Epithelial cell of umbilical artery (primary cell): Measurements from ENCODE around the gene EME2. TPM values are rescaled to one million over a fixed set of nuclear protein-coding genes. Genes with fewer than 3 reads are reported as not detected.

ENCODE experiments used
- total RNA-seq: library from RNA; depleted of rRNA; stranded (reverse); fragments of >200 nt; gene quantifications from 2 replicates; pipeline ENCODE4 v1.2.3, GENCODE V29; 2014

The EME2 gene, protein sequence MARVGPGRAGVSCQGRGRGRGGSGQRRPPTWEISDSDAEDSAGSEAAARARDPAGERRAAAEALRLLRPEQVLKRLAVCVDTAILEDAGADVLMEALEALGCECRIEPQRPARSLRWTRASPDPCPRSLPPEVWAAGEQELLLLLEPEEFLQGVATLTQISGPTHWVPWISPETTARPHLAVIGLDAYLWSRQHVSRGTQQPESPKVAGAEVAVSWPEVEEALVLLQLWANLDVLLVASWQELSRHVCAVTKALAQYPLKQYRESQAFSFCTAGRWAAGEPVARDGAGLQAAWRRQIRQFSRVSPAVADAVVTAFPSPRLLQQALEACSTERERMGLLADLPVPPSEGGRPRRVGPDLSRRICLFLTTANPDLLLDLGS
- 5.5 and 8.2 TPM in 2 replicates for total RNA-seq

DNA sequence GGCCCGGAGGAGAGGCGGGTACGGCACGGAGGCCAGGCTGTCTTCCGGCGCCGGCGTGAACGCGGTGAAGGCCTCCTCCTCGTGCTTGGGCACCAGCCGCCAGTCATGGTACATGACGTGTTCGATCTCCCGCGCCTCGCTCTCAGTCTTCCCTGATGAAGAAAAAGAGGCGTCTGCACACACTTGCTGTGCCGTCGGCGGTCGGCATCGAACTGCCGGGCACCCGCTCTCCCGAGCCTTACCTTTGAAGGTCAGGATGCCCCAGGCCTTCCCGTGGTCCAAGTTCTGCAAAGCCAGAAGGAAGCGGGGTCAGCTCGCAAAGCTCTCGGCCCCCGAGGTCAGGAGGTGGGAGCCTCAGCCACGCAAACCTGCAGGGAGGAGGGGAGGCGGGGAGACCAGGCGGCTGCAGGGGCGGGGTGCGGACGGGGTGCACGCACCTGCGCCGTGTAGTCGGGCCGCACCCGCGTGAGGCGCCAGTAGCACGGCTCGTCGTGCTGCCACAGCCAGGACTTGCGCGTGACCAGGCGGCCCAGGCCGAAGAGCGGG, at the start of gene EME2:
TSS of gene EME2 (plus strand) at position 449 of the 546 bp plus-strand sequence. CDS start 418 bp downstream, outside the sequence.

DNA sequence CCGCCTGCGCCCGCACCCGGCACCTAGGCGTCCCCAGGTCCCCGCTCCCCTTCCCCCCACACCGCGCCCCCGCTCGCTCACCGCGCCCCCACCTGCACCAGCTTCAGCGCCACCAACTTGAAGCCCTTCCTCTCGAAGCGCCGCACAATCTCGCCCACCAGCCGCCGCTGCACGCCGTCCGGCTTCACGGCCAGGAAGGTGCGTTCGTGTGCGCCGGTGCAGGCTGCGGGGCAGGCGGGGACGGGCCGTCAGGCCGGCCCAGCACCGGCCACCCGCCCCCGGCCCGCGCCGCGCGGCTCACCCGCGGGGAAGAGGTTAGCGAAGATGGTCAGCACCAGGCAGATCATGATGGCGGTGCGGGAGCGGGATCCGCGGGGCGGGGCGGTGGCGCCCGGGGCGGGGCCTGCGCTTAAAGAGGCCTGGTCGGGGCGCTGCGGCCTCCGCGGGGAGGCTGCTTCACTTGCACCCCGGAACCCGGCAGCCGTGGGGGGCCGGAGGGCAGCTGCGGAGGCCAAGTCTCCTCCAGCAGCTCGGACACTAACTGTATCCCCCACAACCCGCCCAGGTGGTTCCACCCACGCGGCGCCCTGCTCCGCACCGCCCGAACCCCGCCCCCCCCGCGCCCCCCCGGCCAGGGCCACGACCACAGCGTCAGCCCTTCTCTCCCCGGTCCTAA, 1.3 kb upstream of the EME2 start, which contains the start of gene NME3:
TSS of gene NME3 (minus strand) at position 356 of the 676 bp plus-strand sequence. CDS start at position 347, 9 bp downstream.

GRCh38 chr16:1772908-1773702, 495 bp downstream of the EME2 start, which contains the start of gene MRPS34:
TSS of gene MRPS34 (minus strand) at chr16:1773134. CDS start at chr16:1773119, 15 bp downstream.

DNA sequence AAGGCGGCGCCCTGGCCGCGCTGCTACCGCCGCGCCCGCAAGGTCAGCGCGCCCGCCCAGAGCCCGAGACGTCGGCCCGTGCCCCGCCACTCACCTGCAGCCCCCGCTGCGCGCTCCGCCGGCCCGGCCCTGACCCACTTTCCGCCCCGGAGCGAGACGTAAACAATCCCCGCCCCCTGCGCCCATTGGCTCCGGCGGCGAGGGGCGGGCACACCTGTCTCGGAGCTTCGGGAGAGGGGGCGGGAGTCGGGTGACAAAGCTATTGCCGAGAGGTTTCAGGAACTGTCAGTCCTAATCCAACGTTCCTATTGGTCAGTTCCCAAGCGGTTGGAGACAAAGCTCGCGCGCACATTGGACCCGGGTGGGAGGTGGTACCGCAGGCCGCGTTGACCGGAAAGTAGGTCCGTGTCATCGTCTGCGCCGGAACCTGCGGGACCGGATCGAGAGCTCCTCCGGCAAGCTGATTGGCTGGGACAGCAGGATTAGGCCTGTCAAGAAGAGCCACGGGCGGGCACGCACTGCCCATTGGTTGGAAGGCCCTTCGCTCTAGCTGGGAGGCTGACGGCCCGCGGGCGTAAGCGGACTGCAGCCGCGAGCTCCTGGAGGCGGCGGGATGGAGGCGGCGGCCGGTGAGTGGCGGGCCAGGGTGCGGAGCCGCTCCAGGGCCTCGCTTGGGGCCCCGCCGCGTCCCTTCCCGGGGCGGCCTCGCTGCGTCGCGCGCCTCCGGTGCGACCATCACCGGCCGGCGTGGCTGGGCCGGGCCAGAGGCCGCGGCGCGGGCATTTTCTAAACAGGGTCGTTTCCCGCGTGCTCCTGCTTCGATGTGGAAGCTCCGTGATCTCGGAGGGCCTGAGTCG, 10.0 kb downstream of the EME2 start, which contains the start of the genes NUBP2 and SPSB3:
TSS of gene NUBP2 (plus strand) at position 553 of the 857 bp plus-strand sequence. CDS start at position 614, 61 bp downstream.
TSS of gene SPSB3 (minus strand) at position 164 of the 857 bp plus-strand sequence. CDS start 1,088 bp downstream, outside the sequence.

DNA sequence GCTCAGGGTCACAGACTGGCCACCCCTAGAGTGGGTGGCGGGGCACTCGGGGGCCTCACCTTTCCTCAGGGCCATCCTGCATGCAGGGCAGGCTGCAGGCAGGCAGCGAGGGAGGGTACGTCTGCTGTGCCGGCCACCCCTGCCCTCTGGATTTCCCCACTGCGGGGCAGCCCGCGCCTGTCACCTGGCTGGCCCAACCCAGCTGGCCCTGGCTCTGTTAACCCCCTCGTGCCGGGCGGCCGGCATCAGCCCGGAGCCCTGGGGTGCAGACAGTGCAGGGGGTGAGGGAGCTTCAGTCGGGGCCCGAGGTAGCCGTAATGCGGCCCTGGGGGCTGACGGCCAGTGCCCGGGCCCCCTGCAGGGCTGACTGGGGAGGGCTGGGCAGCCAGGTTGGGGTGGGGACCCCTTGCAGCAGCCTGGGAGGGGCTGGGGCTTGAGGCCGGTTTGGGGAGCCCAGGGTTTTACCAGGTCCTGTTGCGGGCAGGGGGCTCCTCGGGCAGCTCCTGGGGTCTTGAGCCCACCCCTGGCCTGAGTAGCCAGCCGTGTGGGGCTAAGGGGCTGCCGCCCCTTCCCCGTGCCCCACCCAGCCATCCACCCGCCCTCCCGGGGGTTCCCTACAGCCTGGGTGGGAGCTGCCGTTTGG, 21.1 kb downstream of the EME2 start, which contains the start of gene IGFALS:
TSS of gene IGFALS (minus strand) at position 128 of the 643 bp plus-strand sequence. CDS start at position 75, 53 bp downstream.

Other genes with a start within 250 kb of the EME2 start
- gene TMEM204, start 239.1 kb upstream of the EME2 start, total RNA-seq = 15.0 and 36.7 TPM in 2 replicates
- 21.4 and 26.3 TPM in 2 replicates for gene IFT140, start 160.7 kb upstream of the EME2 start, total RNA-seq
- 5.5 and 6.4 TPM in 2 replicates for gene CRAMP1, start 160.4 kb upstream of the EME2 start, total RNA-seq
- gene JPT2, start 94.5 kb upstream of the EME2 start, total RNA-seq = 52.0 and 75.0 TPM in 2 replicates
- gene MAPK8IP3, start 66.6 kb upstream of the EME2 start, total RNA-seq = 23.4 and 26.4 TPM in 2 replicates
- 80.9 and 93.5 TPM in 2 replicates for gene NME3, start 1.3 kb upstream of the EME2 start, total RNA-seq
- 88.3 and 95.2 TPM in 2 replicates for gene MRPS34, start 324 bp downstream of the EME2 start, total RNA-seq
- gene SPSB3, start 9.8 kb downstream of the EME2 start, total RNA-seq = 40.6 and 43.5 TPM in 2 replicates
- gene NUBP2, start 10.2 kb downstream of the EME2 start, total RNA-seq = 111 and 136 TPM in 2 replicates
- not detected in 2 replicates for gene IGFALS, start 20.9 kb downstream of the EME2 start, total RNA-seq
- gene HAGH, start 54.0 kb downstream of the EME2 start, total RNA-seq = 78.4 and 81.5 TPM in 2 replicates
- gene FAHD1, start 54.4 kb downstream of the EME2 start, total RNA-seq = 126 and 137 TPM in 2 replicates
- under 0.01 and 0.30 TPM in 2 replicates for gene MEIOB, start 99.4 kb downstream of the EME2 start, total RNA-seq
- not detected in 2 replicates for gene HS3ST6, start 145.6 kb downstream of the EME2 start, total RNA-seq
- gene MSRB1, start 170.4 kb downstream of the EME2 start, total RNA-seq = 6.5 and 8.1 TPM in 2 replicates
- not detected in 2 replicates for gene RPL3L, start 181.9 kb downstream of the EME2 start, total RNA-seq
- gene NDUFB10, start 186.7 kb downstream of the EME2 start, total RNA-seq = 143 and 149 TPM in 2 replicates
- gene RPS2, start 192.0 kb downstream of the EME2 start, total RNA-seq = 1,321 and 2,704 TPM in 2 replicates
- not detected in 2 replicates for gene RNF151, start 194.0 kb downstream of the EME2 start, total RNA-seq
- 56.5 and 105 TPM in 2 replicates for gene TBL3, start 199.2 kb downstream of the EME2 start, total RNA-seq
- gene NOXO1, start 208.7 kb downstream of the EME2 start, total RNA-seq = not detected in 2 replicates
- gene GFER, start 211.4 kb downstream of the EME2 start, total RNA-seq = 18.7 and 20.1 TPM in 2 replicates
- gene SYNGR3, start 217.2 kb downstream of the EME2 start, total RNA-seq = 4.3 and 4.9 TPM in 2 replicates
- 18.1 and 18.2 TPM in 2 replicates for gene ZNF598, start 237.0 kb downstream of the EME2 start, total RNA-seq
- gene NPW, start 247.0 kb downstream of the EME2 start, total RNA-seq = 2.0 TPM in 1 of 2 replicates, not detected in the other